ENCODE data around the gene NAALADL2. TPM values are rescaled to one million over a fixed set of nuclear protein-coding genes. Genes with fewer than 3 reads are reported as not detected.

Gene NAALADL2
- total RNA-seq, 4 donors from 2014 or later: 0.85 to 6.3 (median 1.6) TPM

DNA sequence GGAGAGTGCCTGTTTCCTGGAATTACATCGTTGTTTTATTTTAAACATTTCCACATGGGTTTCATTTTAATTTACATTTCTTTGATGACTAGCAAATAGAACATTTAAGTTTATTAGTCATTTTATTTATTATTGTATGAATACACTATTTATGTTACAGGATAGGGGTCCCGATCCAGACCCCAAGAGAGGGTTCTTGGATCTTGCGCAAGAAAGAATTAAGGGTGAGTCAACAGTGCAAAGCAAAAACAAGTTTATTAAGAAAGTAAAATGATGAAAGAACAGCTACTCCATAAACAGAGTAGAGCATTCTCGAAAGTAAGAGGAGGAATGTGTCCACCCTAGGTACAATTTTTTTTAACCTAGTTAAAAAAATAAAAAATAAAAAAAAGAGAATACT is 539.5 kb downstream of the NAALADL2 start:
- H3K9me3 ChIP-seq: no peaks in the 10 kb centered on the region
- WGBS, 2 donors: 65 to 67% methylated on average over 4 of the region's 4 CpGs
- no peaks in the 10 kb centered on the region for H3K36me3 ChIP-seq
- no peak for DNase-seq
- no peaks in the 10 kb centered on the region for H3K27me3 ChIP-seq
- H3K27ac ChIP-seq: no peak overlapping the region
- intact Hi-C loops (cut with DNase I): no loop called here
- no peaks in the 10 kb centered on the region for H3K4me1 ChIP-seq
- H3K4me3 ChIP-seq: no peak overlapping the region
- no peak for TF ChIP-seq POLR2A (IDR thresholded peaks at IDR 0.05)
- TF ChIP-seq, protein P1, sequence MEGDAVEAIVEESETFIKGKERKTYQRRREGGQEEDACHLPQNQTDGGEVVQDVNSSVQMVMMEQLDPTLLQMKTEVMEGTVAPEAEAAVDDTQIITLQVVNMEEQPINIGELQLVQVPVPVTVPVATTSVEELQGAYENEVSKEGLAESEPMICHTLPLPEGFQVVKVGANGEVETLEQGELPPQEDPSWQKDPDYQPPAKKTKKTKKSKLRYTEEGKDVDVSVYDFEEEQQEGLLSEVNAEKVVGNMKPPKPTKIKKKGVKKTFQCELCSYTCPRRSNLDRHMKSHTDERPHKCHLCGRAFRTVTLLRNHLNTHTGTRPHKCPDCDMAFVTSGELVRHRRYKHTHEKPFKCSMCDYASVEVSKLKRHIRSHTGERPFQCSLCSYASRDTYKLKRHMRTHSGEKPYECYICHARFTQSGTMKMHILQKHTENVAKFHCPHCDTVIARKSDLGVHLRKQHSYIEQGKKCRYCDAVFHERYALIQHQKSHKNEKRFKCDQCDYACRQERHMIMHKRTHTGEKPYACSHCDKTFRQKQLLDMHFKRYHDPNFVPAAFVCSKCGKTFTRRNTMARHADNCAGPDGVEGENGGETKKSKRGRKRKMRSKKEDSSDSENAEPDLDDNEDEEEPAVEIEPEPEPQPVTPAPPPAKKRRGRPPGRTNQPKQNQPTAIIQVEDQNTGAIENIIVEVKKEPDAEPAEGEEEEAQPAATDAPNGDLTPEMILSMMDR (IDR thresholded peaks at IDR 0.05): no peak

DNA sequence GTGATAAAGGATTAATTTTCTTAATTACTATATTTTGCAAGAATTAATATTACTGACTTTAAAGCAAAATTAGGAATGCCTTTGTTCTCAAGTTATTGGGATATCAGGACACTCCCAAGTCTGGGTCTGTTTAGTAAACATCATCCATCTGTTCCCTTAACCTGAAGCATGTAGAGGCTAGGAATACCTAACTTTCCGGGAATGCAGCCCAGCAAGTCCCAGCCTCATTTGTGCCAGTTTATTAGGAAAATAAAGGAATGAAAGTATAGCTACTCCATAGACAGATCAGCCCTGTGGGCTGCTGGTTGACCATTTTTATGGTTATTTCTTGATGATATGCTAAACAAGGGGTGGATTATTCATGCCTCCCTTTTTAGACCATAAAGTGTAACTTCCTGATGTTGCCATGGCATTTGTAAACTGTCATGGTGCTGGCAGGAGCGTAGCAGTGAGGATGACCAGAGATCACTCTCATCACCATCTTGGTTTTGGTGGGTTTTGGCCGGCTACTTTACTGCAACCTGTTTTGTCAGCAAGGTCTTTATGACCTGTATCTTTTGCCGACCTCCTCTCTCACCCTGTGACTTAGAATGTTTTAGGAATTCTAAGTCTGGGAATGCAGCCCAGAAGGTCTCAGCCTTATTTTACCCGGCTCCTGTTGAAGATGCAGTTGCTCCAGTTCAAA is 540.2 kb downstream of the NAALADL2 start:
- H3K27ac ChIP-seq: no peak overlapping the region
- H3K4me1 ChIP-seq: no peaks in the 10 kb centered on the region
- intact Hi-C loops (cut with DNase I): no loop called here
- H3K4me3 ChIP-seq: no peak overlapping the region
- 74 to 79% methylated on average over 5 of the region's 5 CpGs for WGBS, 2 donors
- DNase-seq: no peak
- H3K27me3 ChIP-seq: no peaks in the 10 kb centered on the region
- no peaks in the 10 kb centered on the region for H3K9me3 ChIP-seq
- no peaks in the 10 kb centered on the region for H3K36me3 ChIP-seq
- TF ChIP-seq, protein P1 (IDR thresholded peaks at IDR 0.05): no peak

DNA sequence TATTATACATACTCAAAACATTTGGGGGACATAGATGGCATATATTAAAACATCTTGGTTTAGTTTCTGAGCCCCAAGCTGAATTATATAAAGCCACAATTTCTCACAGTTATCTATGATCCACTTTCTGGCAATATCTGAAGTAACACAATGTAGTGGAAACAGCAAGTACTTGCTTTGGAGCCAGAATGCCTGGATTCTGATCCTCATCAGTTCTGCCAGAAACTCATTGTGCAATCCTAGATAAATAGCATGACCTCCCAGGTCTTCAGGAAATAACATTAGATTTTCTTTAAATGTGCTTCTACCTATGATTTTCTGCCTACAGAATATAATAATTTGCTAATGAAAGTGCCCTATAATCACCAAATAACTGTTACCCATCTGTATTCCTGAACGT is 544.9 kb downstream of the NAALADL2 start:
- no peak for DNase-seq

DNA sequence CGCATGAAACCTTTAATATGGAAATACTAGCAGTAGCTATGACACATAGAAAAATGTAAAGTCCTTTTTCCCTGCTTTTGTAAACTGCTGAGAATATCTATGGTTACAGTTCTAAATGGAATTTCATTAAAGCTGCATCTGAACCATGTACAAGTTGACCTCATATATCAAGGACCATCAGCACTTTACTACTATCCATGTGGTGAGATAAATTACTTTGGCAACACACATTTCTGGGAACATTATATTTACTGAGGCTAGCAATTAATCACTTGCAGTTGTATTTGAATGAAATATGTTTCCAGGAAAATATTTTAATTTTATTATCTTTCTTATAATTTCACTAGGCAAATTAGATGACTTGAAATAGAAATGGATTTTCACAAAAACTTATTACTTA is 545.5 kb downstream of the NAALADL2 start:
- no peak overlapping the region for H3K4me3 ChIP-seq
- intact Hi-C loops (cut with DNase I): no loop called here
- DNase-seq: no peak
- 83 to 94% methylated on average over 1 of the region's 1 CpG for WGBS, 2 donors
- H3K27ac ChIP-seq: no peak overlapping the region
- H3K9me3 ChIP-seq: no peaks in the 10 kb centered on the region
- TF ChIP-seq POLR2A (IDR thresholded peaks at IDR 0.05): no peak
- TF ChIP-seq, protein P1 (IDR thresholded peaks at IDR 0.05): no peak
- no peaks in the 10 kb centered on the region for H3K27me3 ChIP-seq
- no peaks in the 10 kb centered on the region for H3K36me3 ChIP-seq
- H3K4me1 ChIP-seq: no peaks in the 10 kb centered on the region

More for the DNA sequence above, 544.9 kb downstream of the NAALADL2 start:
- intact Hi-C loops (cut with DNase I): no loop called here
- Histone ChIP-seq H3K4me3 (no peak overlapping the region), H3K4me1 (no peaks in the 10 kb centered on the region), H3K9me3 (no peaks in the 10 kb centered on the region), H3K36me3 (no peaks in the 10 kb centered on the region), H3K27ac (no peak overlapping the region), H3K27me3 (no peaks in the 10 kb centered on the region)
- TF ChIP-seq, protein P1 (IDR thresholded peaks at IDR 0.05): no peak
- TF ChIP-seq POLR2A (IDR thresholded peaks at IDR 0.05): no peak
- 87 to 90% methylated on average over 1 of the region's 1 CpG for WGBS, 2 donors

DNA sequence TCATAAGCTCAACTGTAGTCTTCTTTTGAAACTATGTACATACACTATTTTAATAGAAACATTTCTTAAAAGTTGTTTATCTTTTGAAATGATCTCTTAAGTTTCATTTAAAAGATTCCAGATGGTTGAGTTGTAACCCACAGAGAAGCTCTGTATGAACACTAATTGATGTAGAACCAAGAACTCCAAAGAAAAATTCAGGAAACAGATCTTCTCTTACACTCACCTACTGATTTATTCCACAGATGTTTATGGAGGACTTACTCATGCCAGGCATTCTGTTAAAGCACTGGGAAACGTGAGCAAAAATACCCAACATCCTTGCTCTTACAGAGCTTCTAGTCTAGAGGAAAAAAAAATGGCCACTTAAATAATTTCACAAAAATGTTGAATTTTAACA is 551.1 kb downstream of the NAALADL2 start:
- WGBS, 2 donors: 57 to 59% methylated on average over 1 of the region's 1 CpG
- TF ChIP-seq, protein P1 (IDR thresholded peaks at IDR 0.05): no peak
- no peak for TF ChIP-seq POLR2A (IDR thresholded peaks at IDR 0.05)
- no peak for DNase-seq
- intact Hi-C loops (cut with DNase I): no loop called here
- Histone ChIP-seq H3K9me3 (no peaks in the 10 kb centered on the region), H3K27ac (no peak overlapping the region), H3K27me3 (no peaks in the 10 kb centered on the region), H3K4me1 (no peaks in the 10 kb centered on the region), H3K4me3 (no peak overlapping the region), H3K36me3 (no peaks in the 10 kb centered on the region)
